Kidney (tissue), 14 donors: ENCODE measurements around the gene RPS6KA2. TPM values are rescaled to one million over a fixed set of nuclear protein-coding genes. Genes with fewer than 3 reads are reported as not detected.

Source experiments
- DNase-seq, 5 donors: peaks; one replicate each; pipeline ENCODE4 v3.0.0-alpha.2; 2013 to 2020
- FAIRE-seq: peaks from 2 replicates; lab custom pipeline; 2012; peaks lifted over from hg19 to GRCh38; lab: Jason Lieb, UNC
- H3K27ac ChIP-seq, 2 donors: one replicate each; pipeline ENCODE4 v1.7.0; 2013; ENCODE audit warnings: low read depth in 2 of 2, low read length in 2 of 2, inconsistent platforms in 1 of 2
- H3K27me3 ChIP-seq: one replicate; pipeline ENCODE4 v1.7.1; 2013; ENCODE audit warnings: low read length, inconsistent platforms; ENCODE audit not compliant: control insufficient read depth, insufficient read depth
- H3K36me3 ChIP-seq, 3 donors: one replicate each; pipeline versions ENCODE4 v1.7.0 to v1.7.1; 2013; ENCODE audit warnings: low read length in 3 of 3, control low read depth in 1 of 3, inconsistent platforms in 1 of 3; ENCODE audit not compliant: insufficient read depth in 3 of 3, control insufficient read depth in 2 of 3
- H3K4me1 ChIP-seq, 3 donors: one replicate each; pipeline versions ENCODE4 v1.7.0 to v1.7.1; 2013; ENCODE audit warnings: low read length in 3 of 3, inconsistent platforms in 1 of 3, low read depth in 1 of 3; ENCODE audit not compliant: control insufficient read depth in 2 of 3, insufficient read depth in 2 of 3
- H3K4me3 ChIP-seq, 3 donors: one replicate each; pipeline versions ENCODE4 v1.7.0 to v1.8.1; 2013; ENCODE audit warnings: low read length in 3 of 3, control low read depth in 1 of 3, inconsistent platforms in 1 of 3
- H3K9ac ChIP-seq, 3 donors: one replicate each; pipeline versions ENCODE4 v1.7.0 to v1.7.1; 2013; ENCODE audit warnings: low read length in 3 of 3, control low read depth in 1 of 3, inconsistent platforms in 1 of 3
- H3K9me3 ChIP-seq, 3 donors: one replicate each; pipeline versions ENCODE4 v1.7.0 to v1.7.1; 2013; ENCODE audit warnings: low read length in 3 of 3, control low read depth in 1 of 3, inconsistent platforms in 1 of 3; ENCODE audit not compliant: control insufficient read depth in 2 of 3, insufficient read depth in 1 of 3
- CTCF ChIP-seq: IDR thresholded peaks from 3 replicates; pipeline ENCODE4 v1.5.1; 2012; ENCODE audit warnings: mild to moderate bottlenecking, moderate library complexity, borderline replicate concordance; ENCODE audit not compliant: insufficient read depth; ENCODE audit errors: extremely low read depth
- intact Hi-C: fragments of 100-400 bp; cut with DNase I; formaldehyde crosslinking; loops from one replicate; pipeline ENCODE4 v1.11.1; 2022
- polyA plus RNA-seq: library from polyadenylated mRNA; stranded (reverse); fragments of 350-450 nt; fragmentation: Illumina TruSeq; extraction: RNeasy Lipid Tissue Mini Kit (QIAGEN cat#74804); gene quantifications from one replicate; pipeline ENCODE4 v1.2.3, GENCODE V29; 2014; ENCODE audit warnings: low read depth, low replicate concordance; ENCODE audit not compliant: insufficient read depth
- total RNA-seq: library from RNA; stranded (reverse); fragmentation: NEBNext Ultra II Directional; extraction: Animal tissue kit (Norgen Biotek cat#: 25700); gene quantifications from one replicate; pipeline ENCODE4 v1.2.1, GENCODE V29; 2021
- donor health status: control.
- donor health status: control.
- donor health status: control.
- donor health status: control.
- donor health status: control.
- donor health status: DM: yes; HTN: yes; CAD: no.
- donor health status: Normal renal cell carcinoma (clear cell type).

The RPS6KA2 gene
- total and polyA plus RNA-seq, 2 donors from 2014 or later = 12.3 to 61.2 TPM

GRCh38 chr6:166505133-166505905 is 121.7 kb downstream of the RPS6KA2 start:
- no peak for FAIRE-seq
- DNase-seq = no peak
- no peaks in the 10 kb centered on the region for H3K9me3 ChIP-seq
- intact Hi-C loops = no loop called here
- H3K27me3 ChIP-seq = no peaks in the 10 kb centered on the region
- H3K27ac ChIP-seq = no peak overlapping the region
- H3K4me1 ChIP-seq = no peaks in the 10 kb centered on the region
- no peak overlapping the region for H3K4me3 ChIP-seq
- no peak overlapping the region for H3K9ac ChIP-seq
- TF ChIP-seq CTCF = no peak
- peaks cover 5 to 10% (median 8%) of the 10 kb centered on the region in 3 donors for H3K36me3 ChIP-seq

- no peak overlapping the region for H3K9ac ChIP-seq
- peaks cover 4 to 10% (median 5%) of the 10 kb centered on the region in 3 donors for H3K36me3 ChIP-seq
- H3K4me1 ChIP-seq = no peaks in the 10 kb centered on the region
- no peak for FAIRE-seq
- H3K9me3 ChIP-seq = no peaks in the 10 kb centered on the region
- H3K4me3 ChIP-seq = no peak overlapping the region
- DNase-seq = no peak
- H3K27ac ChIP-seq = no peak overlapping the region
- H3K27me3 ChIP-seq = no peaks in the 10 kb centered on the region
- intact Hi-C loops = no loop called here
- no peak for TF ChIP-seq CTCF
Measured at GRCh38 chr6:166504100-166504499, 123.0 kb downstream of the RPS6KA2 start.

GRCh38 chr6:166503167-166503744 is 123.8 kb downstream of the RPS6KA2 start:
- TF ChIP-seq CTCF = no peak
- Histone ChIP-seq H3K9ac (no peak overlapping the region), H3K4me3 (no peak overlapping the region), H3K9me3 (no peaks in the 10 kb centered on the region), H3K4me1 (no peaks in the 10 kb centered on the region), H3K27me3 (no peaks in the 10 kb centered on the region), H3K36me3 (peaks cover 4 to 10% (median 5%) of the 10 kb centered on the region in 3 donors), H3K27ac (no peak overlapping the region)
- intact Hi-C loops = no loop called here
- no peak for FAIRE-seq
- no peak for DNase-seq
